GM18498 (cell line): ENCODE data around the gene ADAM23.
A peak's percentile ranks its signal among the peaks of the same experiment; 100 is the strongest.

Source experiments
- ATAC-seq: cut with Tn5 transposase; IDR thresholded peaks from one replicate; pipeline ENCODE4 v1.9.1; 2021; ENCODE audit warnings: mild to moderate bottlenecking, moderate library complexity; ENCODE audit not compliant: unreplicated experiment

The ADAM23 gene

DNA sequence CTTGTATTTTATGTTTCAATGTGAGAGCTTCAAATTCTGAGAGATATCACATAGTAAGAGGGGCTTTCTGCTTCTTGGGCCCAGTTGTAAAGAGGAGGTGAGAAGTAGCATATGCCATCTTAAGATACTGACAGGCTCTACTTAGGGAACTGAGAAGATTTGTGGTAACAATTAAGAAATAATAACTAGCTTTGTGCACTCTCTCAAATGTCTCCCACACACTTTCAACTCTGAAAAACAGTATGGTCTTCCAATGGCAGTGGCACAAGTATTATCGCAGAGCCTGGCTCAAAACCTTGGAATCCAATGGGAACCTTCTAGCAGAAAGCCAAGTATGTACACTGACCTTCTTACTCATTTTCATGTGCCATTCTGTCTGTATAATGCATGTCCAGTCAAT is 118.6 kb downstream of the ADAM23 start:
- ATAC-seq: peak; percentile 80

DNA sequence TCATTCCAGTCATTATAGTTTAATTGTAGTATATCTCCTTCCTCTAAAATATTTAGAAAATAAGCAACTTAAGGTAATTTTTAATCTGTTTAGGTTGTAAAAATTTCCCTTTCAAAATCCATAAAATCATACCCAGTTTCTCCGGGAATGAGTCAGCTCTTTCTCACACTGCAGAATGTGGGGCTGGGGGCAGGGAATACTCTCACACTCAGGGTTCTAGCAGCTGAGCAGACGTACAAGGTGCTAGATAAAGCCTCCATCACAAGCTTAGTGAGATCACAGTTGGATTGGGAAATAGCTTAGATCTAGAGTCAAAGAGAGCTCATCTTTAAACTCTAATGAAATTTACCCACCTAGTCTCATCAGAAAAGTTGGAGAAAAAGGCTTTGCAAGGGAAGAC is 119.0 kb downstream of the ADAM23 start:
- ATAC-seq: no peak

DNA sequence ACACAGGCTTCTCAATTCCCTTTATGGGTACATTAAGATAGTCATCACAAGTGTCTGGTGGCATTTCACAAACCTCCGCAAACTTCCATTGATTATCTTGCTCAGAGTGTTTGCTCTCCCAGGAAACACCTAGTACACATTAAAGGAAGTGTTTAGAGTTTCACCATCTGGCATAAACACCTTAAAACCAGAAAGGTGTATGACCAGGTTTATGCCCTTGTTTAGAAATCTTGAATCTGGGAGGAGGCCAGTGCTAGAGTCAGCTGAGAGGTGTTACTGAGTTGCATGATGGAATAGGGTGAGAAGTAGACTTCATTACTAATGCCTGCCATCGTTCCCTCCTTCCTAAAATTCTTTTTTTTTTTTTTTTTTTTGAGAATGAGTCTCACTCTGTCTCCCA is 120.0 kb downstream of the ADAM23 start:
- ATAC-seq: no peak

DNA sequence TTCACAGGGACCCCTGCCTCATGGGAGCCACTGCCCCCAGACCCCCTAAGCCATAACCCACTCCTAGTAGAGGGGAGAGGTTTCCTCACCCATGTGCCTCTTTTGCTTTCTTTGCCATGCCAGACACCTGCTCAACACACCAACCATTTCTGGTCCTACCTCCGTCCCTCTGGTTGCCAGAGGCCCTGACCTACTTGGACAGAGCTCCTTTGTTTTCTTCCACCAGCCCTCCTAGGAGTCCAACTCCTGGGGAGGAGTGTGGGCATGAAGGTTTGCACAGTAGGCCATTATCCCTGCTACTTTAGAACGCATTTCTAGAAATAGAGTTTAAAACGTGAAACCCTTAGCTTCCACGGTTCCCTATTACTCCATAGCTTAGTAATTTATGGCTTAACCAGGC is 122.3 kb downstream of the ADAM23 start:
- ATAC-seq: no peak

DNA sequence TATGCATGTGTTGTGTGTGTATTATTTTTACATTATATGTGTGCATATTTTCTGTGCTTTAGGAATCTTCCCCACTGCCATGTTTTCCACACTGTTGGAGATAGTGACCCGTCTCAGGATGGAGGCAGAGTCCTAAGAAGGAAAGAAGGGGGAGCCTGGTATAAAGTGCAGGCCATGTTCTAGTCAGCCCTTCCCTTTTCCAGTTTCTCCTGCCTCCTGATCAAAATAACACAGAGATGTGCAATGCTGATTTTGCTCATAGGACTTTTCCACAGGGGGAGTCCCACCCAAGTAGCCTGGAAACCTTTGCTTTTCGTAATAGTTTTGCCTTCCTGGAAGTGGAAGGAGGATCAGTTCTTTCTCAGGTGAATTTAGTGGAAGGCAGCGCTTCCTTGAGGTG is 126.1 kb downstream of the ADAM23 start:
- no peak for ATAC-seq

DNA sequence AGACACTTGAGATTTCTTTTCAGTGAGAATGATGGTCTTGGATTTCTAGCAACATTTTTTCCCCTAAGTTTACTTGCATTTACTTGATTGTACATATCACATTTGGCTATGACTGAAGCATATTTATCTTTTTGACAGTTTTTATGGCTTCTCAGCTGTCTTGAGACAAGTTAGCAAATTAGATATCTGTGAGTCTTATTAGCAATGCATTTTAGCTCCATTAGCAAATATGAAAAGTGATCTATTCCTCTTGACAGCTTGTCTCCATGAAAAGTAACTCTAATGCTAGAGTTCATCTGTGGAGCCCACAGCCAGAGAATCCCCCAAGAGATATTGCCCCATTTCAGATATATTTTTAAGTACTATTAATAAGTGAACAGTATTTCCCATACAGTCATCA is 126.9 kb downstream of the ADAM23 start:
- no peak for ATAC-seq

DNA sequence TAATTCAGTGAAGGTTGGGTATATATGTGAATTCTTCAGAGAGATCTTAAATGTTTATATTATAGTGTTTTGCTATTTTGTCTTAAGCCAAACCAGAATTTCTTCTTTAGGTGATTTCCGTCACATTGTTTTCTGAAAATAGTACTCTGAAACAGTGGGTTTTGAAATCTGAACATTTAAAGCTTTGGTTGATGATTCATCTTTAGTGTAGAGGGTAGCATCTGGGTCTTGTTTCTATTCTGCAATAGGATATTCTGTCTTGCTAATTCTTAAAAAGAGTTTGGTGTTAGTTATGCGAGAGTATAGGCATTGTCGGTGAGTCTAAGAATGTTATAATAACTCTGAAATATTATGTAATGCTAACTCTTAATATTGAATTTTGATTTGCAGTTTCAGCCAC is 129.4 kb downstream of the ADAM23 start:
- no peak for ATAC-seq

DNA sequence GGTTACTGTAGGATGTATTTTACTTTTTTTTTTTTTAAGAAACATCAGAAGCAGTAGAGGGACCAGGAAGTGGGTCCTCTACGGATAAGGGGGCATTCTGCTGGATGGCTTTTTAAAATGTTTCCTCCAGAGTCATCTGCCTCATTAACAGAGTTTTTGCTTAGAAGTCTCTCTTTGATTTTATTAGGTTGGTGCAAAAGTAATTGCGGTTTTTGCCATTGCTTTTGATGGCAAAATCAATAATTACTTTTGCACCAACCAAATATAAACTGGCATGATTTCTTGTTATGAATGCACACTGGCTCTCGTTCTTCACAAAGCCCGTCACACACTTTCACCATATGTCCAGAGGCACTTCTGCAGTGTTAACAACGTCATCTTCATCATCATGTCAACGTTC is 130.5 kb downstream of the ADAM23 start:
- no peak for ATAC-seq

DNA sequence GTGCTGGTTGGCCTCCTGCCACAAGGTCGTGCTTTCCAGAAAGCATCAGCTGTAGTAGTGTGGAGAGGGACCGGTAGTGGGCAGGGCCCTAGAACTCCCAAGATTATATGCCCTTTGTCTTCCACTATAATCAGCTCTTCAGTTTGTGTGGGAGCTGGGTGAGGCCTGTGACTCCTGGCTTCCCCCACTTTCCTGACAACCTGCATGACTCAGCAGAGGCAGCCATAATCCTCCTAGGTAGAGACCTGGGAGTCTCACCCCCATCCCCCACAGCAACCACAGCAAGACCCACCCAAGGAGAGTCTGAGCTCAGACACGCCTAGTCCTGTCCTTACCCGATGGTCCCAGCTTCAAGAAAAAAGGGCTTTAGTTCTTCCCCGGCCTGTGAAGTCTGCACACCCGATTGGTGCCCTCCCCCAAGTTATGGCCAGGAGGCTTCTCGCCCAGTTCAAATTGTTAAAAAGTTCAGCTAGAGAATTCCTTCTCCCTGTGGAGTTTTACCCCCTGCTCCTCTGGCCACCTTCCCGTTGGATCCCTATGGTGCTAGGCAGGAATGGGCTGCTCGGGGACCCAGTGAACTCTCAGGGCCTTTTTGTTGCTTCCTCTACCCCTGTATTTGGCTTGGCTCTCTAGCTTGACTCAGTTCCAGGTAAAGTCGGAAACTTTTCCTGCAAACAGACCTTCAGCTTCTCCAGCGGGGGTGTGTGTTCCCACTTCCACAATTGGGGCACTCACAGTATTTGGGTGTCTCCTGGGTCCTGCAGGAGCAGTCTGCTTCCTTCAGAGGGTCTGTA is 141.2 kb downstream of the ADAM23 start:
- no peak for ATAC-seq

DNA sequence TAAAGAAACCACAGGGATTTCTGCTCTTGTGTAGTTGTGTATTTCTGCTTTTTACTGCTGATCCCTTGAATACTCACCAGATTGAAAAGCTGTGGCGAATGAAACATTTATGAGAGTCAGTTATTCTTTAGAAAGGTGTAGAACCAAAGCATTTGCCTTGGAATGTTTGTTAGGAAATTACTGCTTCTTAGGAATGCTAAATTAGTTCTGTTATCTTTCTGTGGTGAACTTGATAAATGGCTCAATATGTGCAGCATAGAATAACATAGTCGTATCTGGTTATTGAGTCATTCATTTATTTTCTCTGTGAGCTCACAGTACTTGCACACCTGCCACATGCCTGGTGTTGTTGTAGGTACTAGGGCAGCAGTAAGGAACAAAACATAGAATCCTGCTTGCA is 142.0 kb downstream of the ADAM23 start:
- ATAC-seq: no peak

DNA sequence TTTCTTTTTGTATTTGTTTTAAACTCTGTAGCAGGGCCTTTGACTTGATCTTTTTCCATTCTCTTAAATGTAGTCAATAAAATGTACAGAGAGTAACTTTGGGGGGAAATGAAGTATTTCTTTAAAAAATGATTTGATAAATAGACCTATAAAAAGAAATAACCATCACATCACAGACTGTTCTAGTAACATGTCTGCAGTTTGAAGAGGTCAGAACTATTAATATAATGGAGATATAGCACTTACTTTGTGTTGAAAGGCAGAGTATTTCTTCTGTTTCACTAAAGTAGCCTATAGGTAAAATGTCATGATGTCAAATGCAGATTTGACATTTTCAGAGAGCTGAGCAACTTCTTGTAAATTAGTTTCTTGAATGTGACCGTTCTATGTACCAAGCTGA is 143.3 kb downstream of the ADAM23 start:
- no peak for ATAC-seq

DNA sequence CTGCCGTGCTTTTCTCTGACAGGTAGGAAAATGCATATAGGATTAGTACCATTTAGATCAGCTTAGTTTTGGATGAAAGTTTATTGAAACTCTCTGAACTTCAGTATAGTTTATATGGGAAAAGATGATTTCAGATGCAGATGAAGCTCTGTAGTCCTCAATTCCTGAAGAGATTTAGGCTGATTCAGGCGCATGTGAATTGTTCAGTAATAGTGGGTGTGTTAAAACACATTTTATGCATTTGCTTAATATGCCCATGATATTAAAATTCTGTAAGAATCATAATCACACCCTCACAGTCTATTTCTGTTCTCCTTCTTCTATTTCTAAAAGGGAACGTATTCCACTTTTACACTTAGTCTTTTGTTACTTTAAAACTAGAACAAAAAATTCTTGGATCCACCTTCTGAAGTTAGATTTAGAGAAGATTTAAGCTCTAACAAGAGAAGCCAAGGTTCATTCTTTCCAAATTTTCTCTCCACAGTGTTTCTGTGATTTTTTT is 154.4 kb downstream of the ADAM23 start:
- ATAC-seq: no peak

DNA sequence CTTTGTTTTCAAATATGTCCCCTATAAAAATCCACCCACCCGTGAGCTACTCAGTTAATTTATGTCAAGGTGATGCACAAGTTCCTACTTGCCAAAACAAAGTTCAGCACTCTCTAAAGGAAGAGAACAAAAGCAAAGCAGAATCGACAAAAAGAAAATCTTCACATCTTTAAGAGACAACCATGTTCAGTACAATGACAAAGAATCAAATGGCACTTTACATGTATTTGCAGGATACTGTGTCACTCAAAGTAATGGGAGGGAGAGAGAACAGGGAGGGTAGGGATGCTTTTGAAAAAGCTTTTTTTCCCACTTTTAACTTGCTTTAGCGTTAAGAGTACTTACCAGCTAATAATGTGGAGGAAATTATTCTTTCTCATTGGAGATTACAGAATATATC is 159.9 kb downstream of the ADAM23 start:
- no peak for ATAC-seq

DNA sequence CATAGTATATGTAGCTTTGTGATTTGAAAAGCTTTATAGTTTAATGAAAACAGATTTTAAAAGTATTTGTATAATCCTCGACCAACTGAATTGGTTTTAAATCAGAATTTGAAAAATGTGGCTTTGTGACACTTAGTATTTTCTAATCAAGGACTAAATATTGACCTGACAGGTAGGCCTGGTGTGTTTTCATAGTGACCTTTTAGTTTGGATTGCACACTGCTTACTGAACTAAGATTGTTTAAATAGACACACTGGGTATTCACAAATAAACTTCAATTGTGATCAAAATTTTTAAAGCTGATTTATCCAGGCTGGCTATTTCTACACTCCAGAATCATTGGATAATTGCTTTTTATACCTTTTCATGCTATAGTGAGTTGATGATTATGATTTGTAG is 167.1 kb downstream of the ADAM23 start:
- ATAC-seq: no peak

DNA sequence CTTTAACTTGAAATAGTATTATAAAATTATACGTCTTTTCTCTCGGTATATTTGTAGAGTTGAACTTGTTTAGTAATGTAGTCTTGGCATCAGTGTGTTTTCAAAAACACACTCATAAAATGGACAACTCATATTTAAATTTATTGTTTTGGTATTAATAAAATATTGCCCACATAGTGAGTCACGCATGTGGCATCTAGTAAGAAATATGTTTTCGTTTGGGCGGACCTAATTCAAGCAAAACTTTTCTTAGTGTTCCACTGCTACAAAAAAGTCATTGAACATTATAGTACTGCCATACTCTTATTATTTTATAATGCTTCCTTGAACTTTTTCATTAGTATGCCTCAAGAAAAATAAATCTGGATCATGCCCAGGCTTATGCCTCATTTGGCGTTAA is 167.9 kb downstream of the ADAM23 start:
- ATAC-seq: no peak

DNA sequence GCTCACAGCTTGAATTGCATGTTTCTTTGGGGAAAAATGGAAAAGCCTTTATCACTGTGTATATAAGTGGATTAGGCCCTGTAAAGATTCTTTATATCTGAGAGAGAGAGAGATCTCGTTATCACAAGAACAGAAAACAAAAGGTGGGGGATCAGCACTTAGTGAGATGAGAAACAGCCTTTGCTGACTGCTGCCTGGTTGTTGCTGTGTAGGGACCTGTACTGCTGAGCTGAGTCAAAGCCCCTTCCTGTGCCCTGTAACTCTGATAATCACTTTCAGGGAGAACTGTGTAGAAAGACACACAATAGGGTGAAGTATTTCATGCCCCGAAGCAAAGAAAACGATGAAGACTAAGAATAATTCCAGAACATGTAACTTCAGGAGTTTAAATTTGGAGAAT is 168.4 kb downstream of the ADAM23 start:
- no peak for ATAC-seq

DNA sequence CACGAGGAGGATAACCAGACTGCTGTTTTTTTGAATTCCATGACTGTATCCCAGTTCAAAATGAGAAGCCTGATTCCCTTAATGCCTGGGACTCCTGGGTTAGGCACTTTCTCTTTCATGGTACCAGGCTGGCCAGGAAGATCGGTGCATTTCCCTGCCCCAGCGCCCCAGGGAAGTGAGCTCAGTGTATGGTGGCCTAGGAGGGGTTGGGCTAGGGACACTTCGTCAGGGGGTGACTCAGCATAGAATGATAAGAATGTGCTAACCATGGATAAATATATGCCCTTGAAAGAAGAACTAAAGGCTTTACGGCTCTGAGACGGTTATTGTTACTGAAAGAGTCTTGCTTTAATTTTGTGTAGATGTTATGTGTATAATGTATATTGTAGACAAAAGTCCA is 171.5 kb downstream of the ADAM23 start:
- ATAC-seq: no peak

DNA sequence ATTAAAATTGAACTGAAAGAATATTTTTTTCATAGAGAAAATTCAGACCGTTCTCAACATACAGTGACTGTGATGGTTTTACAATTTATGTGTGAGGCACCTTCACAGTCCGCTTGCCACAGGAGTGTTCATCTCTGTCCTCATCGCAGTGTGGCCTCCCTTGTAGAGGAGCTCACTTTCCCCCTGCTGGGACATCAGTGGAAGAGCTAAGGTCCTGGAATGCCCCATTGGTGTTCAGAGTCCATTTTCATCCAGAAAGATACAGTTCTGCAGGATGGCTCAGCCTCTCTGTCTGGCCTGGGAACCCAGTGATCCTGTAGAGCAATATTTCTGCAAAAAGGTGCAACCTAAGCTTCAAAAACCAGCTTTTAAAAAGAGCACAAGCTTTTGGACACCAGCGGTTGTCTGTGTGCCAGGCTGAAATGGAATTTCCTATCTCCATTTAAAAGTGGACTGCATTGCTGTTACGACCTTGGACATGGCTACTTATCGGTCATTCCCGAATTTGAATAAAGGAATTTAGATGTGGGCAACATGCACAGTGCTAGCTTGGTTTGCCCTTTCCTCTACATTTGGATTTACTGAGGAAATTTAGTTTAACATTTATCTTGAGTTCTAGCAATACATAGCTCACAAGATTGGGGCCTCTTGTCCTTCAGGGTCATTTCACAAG is 172.2 kb downstream of the ADAM23 start:
- ATAC-seq: no peak

DNA sequence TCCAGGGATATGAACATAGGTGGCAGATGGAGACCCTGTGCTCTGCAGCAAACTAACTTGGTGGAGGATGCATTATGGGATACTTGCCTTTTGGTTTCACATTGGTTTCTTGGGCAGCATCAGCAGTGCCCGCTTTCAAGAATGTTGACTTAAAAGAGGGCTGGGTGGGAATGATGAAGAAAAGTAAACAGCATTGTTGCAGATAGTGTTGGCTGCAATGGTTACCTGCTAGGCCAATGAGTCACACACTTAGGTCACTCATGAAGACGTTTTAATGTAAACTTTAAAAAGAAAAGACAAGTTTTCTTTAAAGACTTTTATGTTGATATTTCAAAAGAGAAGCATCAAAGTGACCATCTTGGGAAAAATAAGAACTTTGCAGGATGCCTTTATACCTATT is 172.8 kb downstream of the ADAM23 start:
- no peak for ATAC-seq

DNA sequence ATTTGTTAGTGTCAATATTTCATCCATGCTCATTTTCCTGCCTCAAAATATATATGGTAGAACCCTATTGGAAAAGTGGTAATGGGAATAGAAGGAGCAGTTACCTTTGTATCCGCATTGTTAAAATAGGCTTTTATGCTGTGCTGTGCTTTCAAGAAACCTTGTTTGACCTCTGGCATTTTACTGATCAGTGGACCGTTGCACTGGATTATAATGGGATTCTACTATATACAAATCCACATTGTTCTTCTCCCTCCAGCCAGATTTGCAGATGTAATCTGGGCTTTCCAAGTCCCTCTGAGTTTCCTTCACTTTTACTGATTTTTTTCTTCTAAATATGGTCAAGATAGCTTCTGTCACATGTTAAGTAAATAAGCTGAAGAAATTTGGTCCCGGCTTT is 175.7 kb downstream of the ADAM23 start:
- ATAC-seq: no peak

DNA sequence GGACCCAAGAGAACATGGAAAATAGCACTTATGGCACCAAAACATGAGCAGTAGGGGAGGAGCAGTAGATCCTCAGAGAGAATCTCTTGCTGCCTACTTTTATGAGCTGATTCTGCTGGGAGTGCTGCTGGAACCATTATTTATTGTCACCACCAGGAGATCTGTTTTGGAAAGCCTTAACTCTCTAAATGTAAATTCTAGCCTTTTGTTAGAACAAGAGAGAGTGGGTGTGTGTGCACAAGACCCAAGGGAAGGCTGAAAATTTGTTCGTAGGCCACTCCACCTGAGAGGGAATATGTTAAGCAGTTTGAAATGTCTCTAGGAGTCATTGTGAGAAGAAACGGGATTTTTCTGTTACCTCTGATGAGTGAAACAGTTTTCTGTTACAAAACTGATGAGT is 182.8 kb downstream of the ADAM23 start:
- ATAC-seq: no peak

DNA sequence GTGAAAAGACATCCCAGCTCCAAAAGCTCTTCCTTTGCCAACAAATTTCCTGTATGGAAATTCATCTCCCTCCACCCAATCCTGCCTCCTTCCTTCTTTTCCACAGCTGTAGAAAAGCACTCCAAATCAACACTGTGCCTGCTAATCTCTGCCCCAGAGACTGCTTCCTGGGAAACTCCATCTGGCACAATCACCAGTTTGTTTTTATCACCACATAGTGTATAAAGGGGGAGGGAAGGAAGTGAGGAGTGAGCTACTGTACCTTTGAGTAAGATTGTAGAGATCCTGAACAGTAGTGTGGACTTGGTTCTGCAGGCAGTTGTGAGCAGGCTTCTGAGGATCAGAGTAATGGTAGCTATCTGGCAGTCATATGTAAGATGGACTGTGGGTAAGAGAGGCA is 184.3 kb downstream of the ADAM23 start:
- ATAC-seq: no peak

DNA sequence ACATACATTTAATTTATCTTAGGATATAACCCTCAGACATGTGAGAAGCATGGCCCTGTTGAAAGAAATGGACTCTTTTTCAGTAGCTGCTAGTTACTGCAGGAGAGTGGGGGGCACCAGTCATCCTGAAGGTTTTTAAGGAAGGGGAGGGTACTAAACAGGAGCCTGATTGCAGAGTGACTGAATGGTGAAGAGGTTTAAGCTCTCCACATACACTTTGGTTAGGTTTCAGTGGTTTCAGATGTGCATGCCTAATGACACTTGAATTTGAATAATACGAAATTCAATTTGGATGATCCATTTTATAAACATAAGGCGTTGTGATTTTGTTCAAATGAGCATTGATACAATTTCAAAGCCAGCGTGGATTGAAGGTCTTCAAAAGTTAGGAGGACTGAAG is 188.0 kb downstream of the ADAM23 start:
- no peak for ATAC-seq
